ENCODE measurements around the gene GRM7. TPM values are rescaled to one million over a fixed set of nuclear protein-coding genes. Genes with fewer than 3 reads are reported as not detected.

Gene GRM7
- total and polyA plus RNA-seq, 2 of the 4 experiments (the other 2 are of a cell fraction), result not detected

DNA sequence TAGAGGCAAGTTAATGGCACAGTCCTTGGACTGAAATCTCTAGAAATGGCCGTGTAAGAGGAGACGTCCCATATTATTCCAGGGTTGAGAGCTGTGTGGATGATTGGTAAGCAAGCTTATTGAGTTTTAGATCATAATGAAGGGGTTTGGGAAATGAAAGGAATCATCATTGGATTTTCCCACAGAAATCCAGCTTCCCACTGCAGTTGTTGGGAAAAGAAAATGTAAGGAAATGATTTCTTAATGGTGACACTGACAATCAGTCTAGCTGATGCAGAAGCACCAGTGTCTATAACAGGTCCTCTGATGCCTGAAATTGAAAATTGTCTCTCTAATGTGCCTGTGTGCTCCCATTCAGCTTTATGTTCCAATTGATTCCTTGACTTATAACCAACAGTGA, 728.6 kb downstream of the GRM7 start:
- no peak overlapping the region for H3K18ac ChIP-seq (ENCODE audit: low read depth, low read length)
- no peak overlapping the region for H3K9ac ChIP-seq (ENCODE audit: low read depth, low read length)
- no TSS peak for BruUV-seq (replicated peaks)
- no peak overlapping the region for H2AK5ac ChIP-seq (ENCODE audit: low read depth, low read length)
- ChIA-PET POLR2A (ENCODE audit: unreplicated experiment) (no interaction called here), CTCF (no interaction called here)
- H3K36me3 ChIP-seq (ENCODE audit: control insufficient read depth, insufficient read depth, low read length), result no peaks in the 10 kb centered on the region
- no peak overlapping the region for H2BK5ac ChIP-seq (ENCODE audit: low read depth, low read length, poor library complexity, severe bottlenecking)
- H2BK15ac ChIP-seq (ENCODE audit: low read depth, low read length), result no peak overlapping the region
- intact Hi-C loops (cut with micrococcal nuclease) (no loop called here), dilution Hi-C loops (cut with HindIII; ENCODE audit: low sequenced_read_pairs, unreplicated experiment) (no loop called here), in situ Hi-C loops (cut with MboI; ENCODE audit: low sequenced_read_pairs) (no loop called here)
- H3K4me1 ChIP-seq (ENCODE audit: control insufficient read depth, insufficient read depth, low read length), result no peaks in the 10 kb centered on the region
- ATAC-seq (ENCODE audit: low read depth) (no peak), DNase-seq (no peak)
- H3K79me1 ChIP-seq (ENCODE audit: low read depth in 1 of 2, low read length in 2 of 2), result no peaks in the 10 kb centered on the region
- no peak overlapping the region for H2BK120ac ChIP-seq (ENCODE audit: low read depth, low read length)
- 49% methylated on average over 2 of the region's 2 CpGs; no CpG with 5 or more reads in 1 of the 2 experiments for WGBS, 2 experiments (ENCODE audit: extremely low coverage in 2 of 2, insufficient read length in 1 of 2)
- no peak overlapping the region for H3K56ac ChIP-seq (ENCODE audit: extremely low read depth, insufficient read depth, low read length)
- H4K91ac ChIP-seq (ENCODE audit: insufficient read depth, low read depth, low read length), result no peak overlapping the region
- H2AFZ ChIP-seq (replicated peaks; ENCODE audit: low read length, poor library complexity), result no peak overlapping the region
- H3K14ac ChIP-seq (replicated peaks; ENCODE audit: low read depth, low read length), result no peak overlapping the region
- H4K8ac ChIP-seq (ENCODE audit: low read depth in 2 of 2, low read length in 2 of 2), result no peak overlapping the region
- H3K9me3 ChIP-seq (ENCODE audit: control insufficient read depth, insufficient read depth, low read length), result peaks cover 17% of the 10 kb centered on the region
- H3K4me3 ChIP-seq (ENCODE audit: insufficient read depth, low read depth, low read length), result no peak overlapping the region
- TF ChIP-seq MAZ (IDR thresholded peaks at IDR 0.05; ENCODE audit: borderline replicate concordance, low read depth, low read length) (no peak), BHLHE40 (IDR thresholded peaks at IDR 0.05; ENCODE audit: low read depth, low read length) (no peak), POLR2A (IDR thresholded peaks at IDR 0.05; ENCODE audit: low read depth, low read length) (no peak), RAD21 (IDR thresholded peaks at IDR 0.05; ENCODE audit: low read length) (no peak), MAFK (IDR thresholded peaks at IDR 0.05; ENCODE audit: low read depth, low read length) (no peak), NFE2L2 (IDR thresholded peaks at IDR 0.05; ENCODE audit: low read depth, low read length) (no peak), CEBPB (IDR thresholded peaks at IDR 0.05; ENCODE audit: low read depth, low read length) (no peak), RCOR1 (IDR thresholded peaks at IDR 0.05; ENCODE audit: insufficient replicate concordance, low read length) (no peak), RFX5 (IDR thresholded peaks at IDR 0.05; ENCODE audit: low read depth, low read length) (no peak), FOS (IDR thresholded peaks at IDR 0.05; ENCODE audit: low read depth, low read length) (no peak), SMC3 (IDR thresholded peaks at IDR 0.05; ENCODE audit: low read depth, low read length) (no peak)
- TF ChIP-seq, protein P1, sequence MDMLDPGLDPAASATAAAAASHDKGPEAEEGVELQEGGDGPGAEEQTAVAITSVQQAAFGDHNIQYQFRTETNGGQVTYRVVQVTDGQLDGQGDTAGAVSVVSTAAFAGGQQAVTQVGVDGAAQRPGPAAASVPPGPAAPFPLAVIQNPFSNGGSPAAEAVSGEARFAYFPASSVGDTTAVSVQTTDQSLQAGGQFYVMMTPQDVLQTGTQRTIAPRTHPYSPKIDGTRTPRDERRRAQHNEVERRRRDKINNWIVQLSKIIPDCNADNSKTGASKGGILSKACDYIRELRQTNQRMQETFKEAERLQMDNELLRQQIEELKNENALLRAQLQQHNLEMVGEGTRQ (IDR thresholded peaks at IDR 0.05; ENCODE audit: low read depth, low read length), result no peak
- TF ChIP-seq, protein P2, sequence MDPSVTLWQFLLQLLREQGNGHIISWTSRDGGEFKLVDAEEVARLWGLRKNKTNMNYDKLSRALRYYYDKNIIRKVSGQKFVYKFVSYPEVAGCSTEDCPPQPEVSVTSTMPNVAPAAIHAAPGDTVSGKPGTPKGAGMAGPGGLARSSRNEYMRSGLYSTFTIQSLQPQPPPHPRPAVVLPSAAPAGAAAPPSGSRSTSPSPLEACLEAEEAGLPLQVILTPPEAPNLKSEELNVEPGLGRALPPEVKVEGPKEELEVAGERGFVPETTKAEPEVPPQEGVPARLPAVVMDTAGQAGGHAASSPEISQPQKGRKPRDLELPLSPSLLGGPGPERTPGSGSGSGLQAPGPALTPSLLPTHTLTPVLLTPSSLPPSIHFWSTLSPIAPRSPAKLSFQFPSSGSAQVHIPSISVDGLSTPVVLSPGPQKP (IDR thresholded peaks at IDR 0.05; ENCODE audit: borderline replicate concordance, low read depth, low read length), result no peak
- TF ChIP-seq, protein P3, sequence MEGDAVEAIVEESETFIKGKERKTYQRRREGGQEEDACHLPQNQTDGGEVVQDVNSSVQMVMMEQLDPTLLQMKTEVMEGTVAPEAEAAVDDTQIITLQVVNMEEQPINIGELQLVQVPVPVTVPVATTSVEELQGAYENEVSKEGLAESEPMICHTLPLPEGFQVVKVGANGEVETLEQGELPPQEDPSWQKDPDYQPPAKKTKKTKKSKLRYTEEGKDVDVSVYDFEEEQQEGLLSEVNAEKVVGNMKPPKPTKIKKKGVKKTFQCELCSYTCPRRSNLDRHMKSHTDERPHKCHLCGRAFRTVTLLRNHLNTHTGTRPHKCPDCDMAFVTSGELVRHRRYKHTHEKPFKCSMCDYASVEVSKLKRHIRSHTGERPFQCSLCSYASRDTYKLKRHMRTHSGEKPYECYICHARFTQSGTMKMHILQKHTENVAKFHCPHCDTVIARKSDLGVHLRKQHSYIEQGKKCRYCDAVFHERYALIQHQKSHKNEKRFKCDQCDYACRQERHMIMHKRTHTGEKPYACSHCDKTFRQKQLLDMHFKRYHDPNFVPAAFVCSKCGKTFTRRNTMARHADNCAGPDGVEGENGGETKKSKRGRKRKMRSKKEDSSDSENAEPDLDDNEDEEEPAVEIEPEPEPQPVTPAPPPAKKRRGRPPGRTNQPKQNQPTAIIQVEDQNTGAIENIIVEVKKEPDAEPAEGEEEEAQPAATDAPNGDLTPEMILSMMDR (conservative IDR thresholded peaks at IDR 0.05; ENCODE audit: low read depth, low read length), result no peak
- no peak overlapping the region for H2BK20ac ChIP-seq (ENCODE audit: low read depth, low read length)
- no peak overlapping the region for H3K23ac ChIP-seq (ENCODE audit: low read depth, low read length)
- no peak overlapping the region for H3K27ac ChIP-seq (ENCODE audit: insufficient read depth, low read length)
- H3K27me3 ChIP-seq (ENCODE audit: control insufficient read depth, insufficient read depth, low read length), result no peaks in the 10 kb centered on the region
- H3K9me1 ChIP-seq (ENCODE audit: insufficient read depth, low read length), result no peaks in the 10 kb centered on the region
- H2AK9ac ChIP-seq (replicated peaks; ENCODE audit: low read depth, low read length, poor library complexity), result no peak overlapping the region
- H4K5ac ChIP-seq (ENCODE audit: low read depth, low read length), result no peak overlapping the region
- H3K4ac ChIP-seq (ENCODE audit: low read depth, low read length), result no peak overlapping the region
- H4K20me1 ChIP-seq (ENCODE audit: insufficient read depth, low read length), result no peaks in the 10 kb centered on the region
- H3K4me2 ChIP-seq (ENCODE audit: low read depth, low read length), result no peak overlapping the region

All from IMR-90 (cell line).